Fibroblast of upper back skin (primary cell): ENCODE results near the gene ASRGL1.
A peak's percentile ranks its signal among the peaks of the same experiment; 100 is the strongest.

Source experiments
- DNase-seq: peaks from one replicate; pipeline ENCODE4 v3.0.0-alpha.2; 2013

The ASRGL1 gene

DNA sequence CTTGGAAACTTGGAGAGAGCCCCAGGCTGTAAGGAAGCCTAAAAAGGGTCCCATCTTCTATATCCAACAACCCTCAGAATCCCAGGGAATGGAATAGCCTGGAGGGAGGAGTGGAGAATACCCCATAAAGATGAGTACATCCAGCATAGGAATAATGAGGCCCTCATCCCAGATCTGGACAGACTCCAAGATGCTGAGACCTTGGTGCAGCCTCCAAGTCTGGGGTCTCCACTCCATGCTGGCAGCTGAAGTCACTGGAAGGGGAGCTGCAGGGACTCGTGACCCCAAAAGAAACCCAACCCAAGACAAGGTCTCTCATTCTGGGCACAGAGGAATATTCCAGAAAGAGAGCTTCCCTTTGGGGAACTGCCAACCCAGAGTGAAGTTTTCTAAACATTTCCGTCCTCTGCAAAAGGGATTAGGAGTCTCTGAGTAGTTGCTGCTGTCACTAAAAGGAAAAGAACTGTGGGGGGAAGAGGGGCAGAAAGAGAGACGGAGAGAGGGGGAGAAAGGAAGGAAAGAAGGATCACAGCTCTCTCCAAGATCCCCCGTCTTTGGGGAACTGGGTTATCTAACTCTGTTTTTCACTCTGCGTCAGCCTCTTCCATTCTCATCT lies 82.2 kb downstream of the ASRGL1 start:
- no peak for DNase-seq

DNA sequence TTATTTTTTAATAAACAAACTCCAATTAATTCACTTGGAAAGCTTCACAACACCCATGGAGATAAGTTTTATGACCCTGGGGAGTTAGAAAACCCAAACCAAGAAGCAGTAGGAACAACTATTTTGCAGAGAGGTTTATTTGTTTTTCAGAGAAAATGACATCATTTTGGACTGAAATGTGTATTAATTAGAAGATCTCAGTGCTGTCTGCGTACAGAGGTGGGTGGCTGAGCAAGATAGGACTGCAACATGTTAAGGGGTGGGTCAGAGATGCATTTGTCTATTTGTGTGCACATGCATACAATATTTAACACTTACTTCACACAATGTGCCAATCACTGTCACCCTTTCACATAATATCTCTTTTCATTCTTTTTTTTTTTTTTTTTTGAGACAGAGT lies 82.7 kb downstream of the ASRGL1 start:
- no peak for DNase-seq

DNA sequence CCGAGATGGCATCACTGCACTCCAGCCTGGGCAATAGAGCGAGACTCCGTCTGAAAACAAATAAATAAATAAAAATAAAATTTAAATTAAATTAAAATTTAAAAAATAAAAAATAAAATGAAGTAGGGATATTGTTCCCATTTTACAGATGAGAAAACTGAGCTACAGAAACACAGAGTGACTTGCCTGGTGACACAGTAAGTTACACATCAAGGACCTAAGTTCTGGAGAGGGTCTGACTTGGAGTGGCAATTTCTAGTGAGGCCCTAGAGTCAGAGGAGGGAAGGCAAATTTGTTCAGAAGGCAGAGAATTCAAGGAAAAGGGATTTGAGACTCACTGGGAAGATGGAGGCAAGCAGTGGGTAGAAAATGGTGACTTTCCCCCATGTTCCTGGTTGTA lies 83.6 kb downstream of the ASRGL1 start:
- DNase-seq, result no peak

DNA sequence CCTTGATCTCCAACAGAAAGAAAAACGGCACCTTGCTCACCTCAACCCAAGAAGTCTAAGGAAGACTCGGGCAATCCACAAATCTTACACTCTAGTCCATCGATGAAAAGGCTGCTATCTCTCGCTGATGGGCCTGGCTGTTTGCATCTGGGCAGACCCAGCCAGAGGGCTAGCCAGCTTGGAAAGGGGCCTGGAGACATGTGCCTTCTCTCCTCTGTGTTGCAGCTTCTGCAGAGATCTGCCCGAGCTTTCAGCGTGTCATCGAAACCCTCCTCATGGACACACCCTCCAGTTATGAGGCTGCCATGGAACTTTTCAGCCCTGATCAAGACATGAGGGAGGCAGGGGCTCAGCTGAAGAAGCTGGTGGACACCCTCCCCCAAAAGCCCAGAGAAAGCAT lies 84.7 kb downstream of the ASRGL1 start:
- DNase-seq, result no peak

DNA sequence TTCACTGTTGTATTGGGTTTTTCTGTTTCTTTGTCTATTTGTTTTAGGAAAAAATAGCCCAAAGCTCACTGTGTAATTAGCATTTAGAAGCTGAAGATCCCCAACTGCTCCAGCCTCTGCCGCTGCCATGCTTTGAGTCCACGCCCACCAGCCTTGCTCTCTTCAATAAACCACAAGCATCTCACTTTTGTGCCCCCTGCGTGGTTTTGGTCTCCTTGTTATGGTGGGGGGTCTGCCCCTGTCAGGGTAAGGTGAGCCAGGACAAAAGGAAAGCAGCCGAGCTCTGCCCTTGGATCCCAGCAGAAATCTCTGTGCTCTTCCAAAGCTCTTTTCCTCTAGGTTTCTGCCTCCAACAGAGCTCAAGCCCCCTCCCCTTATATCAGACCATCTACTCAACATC lies 85.8 kb downstream of the ASRGL1 start:
- no peak for DNase-seq

DNA sequence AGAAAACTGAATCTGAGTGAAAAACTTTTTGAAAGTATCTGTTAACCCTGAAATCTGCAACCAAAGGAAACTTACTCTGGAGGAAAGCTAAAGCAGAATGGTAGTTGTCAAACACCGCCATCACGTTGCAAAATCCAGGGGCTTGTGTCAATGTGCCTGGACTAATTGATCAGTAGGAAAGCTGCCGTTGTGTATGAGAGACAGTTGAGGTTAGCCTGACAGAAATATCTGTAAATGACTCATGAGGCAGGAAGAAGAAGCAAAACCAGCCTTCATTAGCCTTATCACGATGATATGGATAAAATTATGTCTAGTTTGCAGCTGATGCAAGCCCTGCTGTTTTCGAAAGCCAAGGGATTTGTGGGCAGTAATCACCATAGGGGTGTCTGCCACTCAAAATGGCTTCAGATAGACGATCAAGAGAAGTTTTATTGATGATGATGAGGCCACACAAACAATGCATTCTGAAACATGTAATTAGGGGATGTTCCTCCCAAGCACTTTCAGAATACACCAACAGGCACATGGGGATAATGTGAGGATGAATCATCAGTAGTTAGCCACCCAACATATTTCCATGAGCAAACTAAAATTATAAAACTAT lies 90.5 kb downstream of the ASRGL1 start:
- peak; percentile 73 for DNase-seq

DNA sequence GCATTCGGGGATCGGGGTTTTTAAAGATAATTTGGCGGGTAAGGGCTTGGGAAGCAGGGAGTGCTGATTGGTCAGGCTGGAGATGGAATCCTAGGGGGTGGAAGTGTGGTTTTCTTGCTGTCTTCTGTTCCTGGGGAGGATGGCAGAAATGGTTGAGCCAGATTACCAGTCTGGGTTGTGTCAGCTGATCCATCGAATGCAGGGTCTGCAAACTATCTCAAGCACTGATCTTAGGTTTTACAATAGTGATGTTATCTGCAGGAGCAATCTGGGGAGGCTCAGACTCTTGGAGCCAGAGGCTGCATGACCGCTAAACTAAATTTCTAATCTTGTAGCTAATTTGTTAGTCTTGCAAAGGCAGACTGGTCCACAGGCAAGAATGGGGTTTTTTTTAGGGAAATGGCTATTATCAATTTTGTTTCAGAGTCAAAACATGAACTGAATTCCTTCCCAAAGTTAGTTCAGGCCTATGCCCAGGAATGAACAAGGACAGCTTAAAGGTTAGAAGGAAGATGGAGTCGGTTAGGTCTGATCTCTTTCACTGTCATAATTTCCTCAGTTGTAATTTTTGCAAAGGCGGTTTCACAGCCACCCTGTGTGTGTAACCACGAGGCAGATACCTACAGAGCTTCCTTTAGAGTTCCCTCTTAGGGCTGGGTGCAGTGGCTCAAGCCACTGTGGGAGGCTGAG lies 91.8 kb downstream of the ASRGL1 start:
- no peak for DNase-seq

DNA sequence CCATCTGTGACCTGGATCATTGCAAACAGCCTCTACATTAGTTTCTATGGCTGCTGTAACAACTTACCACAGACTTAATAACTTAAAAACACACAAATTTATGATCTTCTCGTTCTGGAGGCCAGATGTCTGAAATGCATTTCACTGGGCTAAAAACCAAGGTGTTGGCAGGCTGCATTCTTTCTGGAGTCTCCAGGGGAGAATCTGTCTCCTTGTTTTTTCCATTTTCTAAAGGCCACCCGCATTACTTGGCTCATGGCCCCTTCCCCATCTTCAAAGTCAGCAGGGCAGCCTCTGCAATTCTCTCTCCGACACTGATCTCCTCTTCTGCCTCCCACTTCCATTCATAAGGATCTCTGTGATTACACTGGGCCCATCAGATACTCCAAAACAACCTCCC lies 93.2 kb downstream of the ASRGL1 start:
- DNase-seq, result peak; percentile 91

DNA sequence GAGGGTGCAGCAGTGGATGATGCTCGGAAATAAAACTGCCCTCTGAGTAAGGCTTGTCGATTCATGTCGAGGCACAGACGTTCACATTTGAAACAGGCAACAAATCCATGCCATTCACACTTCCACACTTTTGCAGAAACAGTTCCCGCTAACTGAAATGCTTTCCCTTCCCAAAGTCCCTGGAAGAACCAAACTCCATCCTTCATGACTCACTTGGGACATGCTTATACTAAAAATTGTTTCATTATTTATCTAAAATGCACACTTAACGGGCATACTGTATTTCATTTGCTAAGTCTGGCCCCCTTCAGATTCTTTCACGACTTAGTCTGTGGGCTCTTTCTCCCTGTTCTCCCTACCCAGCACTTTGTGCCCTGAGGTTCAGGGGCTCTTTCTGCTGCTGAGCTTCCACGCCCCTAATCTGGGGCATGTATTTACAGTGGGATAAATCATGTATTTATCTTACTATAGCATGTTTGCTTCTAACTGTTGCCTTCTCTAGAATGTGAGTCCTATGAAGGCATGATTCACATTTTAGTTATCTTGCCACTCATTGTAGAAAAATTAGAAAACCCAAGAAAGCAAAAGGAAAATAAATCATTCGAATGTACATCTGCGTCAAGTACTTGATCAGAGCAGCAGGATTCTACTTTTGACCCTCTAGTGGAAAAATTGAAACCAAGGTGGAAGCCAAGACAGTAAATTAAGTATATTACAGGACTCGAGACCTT lies 94.1 kb downstream of the ASRGL1 start:
- peak; percentile 91 for DNase-seq

DNA sequence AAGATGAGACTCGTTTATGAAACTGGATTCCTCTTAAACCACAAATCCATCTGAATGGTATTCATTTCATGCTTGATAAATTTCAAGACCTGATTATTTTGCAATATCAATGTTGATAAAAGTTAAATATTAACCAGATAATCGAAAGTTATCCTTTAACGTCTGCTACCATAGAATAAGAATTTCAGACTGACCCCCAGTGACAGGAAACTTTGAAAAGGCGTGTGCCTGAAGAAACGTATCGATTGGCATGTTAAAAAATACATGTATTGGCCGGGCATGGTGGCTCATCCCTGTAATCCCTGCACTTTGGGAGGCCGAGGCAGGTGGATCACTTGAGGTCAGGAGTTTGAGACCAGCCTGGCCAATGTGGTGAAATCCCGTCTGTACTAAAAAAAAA lies 95.4 kb downstream of the ASRGL1 start:
- no peak for DNase-seq

DNA sequence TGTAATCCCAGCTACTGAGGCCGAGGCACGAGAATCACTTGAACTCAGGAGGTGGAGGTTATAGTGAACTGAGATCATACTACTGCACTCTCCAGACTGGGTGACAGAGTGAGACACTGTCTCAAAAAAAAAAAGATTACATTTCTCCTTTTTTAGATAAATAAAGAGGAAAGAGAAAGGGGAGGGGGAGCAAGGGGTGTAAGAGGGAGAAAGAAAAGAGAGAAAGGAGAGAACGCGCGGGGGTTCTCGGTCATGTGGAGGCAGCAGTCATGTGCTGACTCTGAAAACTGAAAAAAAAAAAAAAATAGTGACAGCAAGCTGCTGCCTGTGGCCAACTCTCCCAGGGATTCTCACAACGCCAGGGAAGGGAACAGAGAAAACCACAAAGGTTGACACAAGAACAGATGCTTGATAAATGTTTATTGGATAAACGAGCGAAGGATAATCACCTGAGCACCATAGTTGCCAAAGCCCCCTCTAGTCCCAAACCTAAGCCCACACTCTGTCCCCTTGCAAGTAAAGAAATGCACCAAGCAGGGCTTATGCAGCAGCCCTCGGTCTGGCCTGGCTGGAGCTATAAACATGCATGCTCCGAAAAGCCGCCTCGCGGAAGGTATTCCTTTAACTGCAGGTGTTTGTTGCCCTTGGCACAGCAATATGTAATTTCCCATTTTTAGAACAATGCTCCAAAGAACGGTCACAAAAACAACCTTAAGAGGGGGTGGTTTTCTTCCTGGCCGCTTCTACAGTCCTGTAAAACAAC lies 96.1 kb downstream of the ASRGL1 start:
- DNase-seq, result no peak

DNA sequence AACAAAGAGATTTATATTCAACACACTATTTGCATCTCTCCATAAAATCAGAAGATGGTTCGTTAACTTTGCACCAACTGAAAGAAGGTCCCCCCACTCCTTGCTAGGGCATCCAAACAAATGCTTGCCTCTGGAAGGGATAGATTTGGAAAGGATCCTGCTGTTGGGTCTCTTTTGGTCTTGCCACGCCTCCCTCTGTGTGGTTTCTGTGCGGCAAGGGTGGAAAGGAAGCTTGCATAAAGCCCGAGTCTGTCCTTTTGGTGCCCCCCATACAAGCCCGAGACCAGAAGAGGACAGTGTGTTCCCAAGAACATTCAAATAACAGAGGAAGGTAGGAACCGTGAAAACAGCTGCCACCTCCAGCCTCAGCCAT lies 96.6 kb downstream of the ASRGL1 start:
- DNase-seq, result no peak

DNA sequence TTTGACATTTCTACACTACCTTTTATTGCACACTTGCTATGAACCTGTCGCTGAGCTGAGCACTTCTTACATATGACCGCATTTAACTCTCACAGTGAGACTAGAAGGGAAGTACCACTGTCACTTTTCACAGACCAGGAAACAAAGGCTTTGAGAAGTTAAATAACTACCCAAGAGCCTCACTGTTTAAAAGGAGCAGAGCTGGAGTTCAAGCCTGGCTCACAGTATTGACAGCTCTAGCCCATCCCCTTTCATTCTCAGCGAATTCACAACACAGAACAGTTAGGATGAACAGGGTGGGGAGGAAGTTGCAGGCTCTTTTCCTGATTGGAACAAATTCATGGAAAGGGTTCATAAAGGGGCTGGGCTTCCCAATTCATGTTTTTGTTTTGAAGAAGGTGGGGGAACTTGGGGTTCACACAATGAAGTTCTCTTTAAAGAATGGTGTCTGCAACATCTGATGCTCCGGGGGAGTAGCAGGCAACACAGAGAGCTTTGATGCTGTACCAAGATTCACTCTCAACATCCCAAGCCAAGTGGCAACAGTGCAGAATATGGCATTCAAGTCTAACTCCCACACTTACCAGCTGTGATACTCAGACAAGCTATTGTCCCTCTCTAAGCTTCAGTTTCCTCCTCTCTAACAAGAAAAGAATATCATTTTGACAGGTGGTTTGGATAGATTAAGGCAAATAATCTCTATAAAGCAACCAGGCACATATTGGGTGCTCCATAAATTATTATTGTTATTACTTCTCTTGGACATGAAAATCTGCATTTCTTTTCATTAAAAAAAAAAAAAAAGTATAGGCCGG lies 98.8 kb downstream of the ASRGL1 start:
- no peak for DNase-seq

DNA sequence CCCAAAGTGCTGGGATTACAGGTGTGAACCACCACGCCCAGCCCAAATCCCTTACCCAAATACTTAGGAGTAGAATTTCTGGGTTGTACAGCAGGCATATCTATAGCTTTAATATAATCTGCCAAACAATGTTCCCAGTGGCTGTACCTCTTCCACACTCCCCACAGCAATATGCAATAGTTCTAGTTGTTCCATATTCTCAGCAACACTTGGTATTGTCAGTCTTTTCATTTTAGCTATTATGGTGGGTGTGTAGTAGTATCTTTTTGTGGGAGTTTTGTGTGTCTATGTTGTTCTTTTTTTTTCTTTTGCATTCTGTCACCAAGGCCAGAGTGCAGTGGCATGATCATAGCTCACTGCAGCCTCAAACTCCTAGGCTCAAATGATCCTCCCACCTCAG lies 100.4 kb downstream of the ASRGL1 start:
- no peak for DNase-seq

DNA sequence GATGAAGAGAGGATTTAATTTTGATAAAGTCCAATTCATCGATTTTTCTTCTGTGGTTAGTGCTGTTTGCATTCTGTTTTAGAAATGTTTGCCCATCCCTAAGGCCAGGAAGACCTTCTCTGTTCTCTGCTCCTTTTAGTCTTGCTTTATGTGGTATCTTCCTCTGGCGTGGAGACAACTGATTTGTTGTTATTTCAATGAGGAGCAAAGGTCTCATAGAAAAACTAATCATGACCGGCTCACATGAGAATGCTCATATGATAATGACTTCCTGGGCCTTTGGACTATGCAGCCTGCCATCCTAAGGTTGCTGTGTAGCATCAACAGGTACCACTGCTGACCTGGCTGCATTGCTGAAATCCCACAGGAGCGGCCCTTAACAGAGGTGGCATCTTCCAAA lies 101.4 kb downstream of the ASRGL1 start:
- no peak for DNase-seq

DNA sequence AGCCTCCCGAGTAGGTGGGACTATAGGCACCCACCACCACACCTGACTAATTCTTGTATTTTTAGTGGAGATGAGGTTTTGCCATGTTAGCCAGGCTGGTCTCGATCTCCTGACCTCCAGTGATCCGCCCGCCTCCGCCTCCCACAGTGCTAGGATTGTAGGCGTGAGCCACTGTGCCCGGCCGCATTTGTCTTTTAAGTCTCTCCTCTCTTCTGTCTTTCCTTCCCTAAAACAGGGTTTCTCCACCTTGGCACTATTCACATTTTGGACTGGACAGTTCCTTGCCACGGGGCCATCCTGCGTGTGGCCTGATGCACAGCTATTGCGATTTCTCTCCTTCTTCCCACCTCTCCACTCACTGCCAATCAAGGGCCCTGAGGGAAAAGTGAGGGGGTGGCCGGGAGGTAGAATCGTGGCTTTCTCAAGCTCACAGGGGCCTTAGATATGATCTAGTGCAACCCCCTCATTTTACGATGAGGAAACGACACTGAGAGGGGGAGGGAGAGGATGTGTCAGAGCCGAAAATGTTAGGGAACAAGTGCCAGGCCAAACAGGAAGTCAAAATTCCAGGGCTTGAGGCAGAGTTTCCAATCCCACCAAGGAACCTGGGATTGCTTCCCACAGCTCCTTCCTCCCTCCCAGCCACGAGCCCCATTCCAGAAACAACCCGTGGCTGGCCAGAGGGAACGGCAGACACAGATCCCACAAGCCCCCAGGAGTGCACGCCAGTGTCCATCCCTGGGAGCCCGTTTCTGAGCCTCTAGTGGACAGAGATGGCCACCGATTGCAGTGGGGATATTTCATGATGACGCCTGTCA lies 102.7 kb downstream of the ASRGL1 start:
- DNase-seq, result peak; percentile 81
